ENCODE data around the gene CRYGC.

- TF ChIP-seq CTCF (IDR thresholded peaks at IDR 0.05; ENCODE audit: low read length): no peak
- TF ChIP-seq EZH2 (optimal IDR thresholded peaks at IDR 0.05; ENCODE audit: low read depth, low read length): no peak
Measured at GRCh38 chr2:208098267-208098666, 31.4 kb downstream of the CRYGC start.
